GM19193 (cell line): ENCODE results near the gene COL1A1.

Source experiments
- POLR2A ChIP-seq: IDR thresholded peaks from 4 replicates; pipeline ENCODE4 v1.6.1; 2011; ENCODE audit not compliant: insufficient read depth, insufficient read length; ENCODE audit errors: extremely low read depth

Gene COL1A1

DNA sequence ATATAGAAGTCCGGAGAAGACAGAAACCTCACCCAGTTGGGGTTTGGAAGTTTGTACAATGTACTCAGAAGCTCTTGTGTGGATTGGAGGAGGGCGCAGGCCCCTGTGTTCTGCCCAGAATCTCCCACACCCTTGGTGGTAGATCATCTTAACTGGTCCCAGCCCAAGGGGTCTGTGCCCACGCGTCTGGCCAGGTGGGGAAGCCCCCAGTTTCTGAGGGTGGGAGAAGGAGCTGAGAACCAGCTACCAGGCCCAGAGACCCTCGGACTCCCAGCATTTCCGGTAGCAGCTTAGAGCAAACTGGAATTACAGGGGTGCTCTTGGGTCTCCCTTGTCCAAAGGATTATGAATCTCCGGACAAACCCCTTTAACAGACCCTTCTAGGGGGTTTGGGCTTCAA lies 48.7 kb downstream of the COL1A1 start:
- no peak for TF ChIP-seq POLR2A

DNA sequence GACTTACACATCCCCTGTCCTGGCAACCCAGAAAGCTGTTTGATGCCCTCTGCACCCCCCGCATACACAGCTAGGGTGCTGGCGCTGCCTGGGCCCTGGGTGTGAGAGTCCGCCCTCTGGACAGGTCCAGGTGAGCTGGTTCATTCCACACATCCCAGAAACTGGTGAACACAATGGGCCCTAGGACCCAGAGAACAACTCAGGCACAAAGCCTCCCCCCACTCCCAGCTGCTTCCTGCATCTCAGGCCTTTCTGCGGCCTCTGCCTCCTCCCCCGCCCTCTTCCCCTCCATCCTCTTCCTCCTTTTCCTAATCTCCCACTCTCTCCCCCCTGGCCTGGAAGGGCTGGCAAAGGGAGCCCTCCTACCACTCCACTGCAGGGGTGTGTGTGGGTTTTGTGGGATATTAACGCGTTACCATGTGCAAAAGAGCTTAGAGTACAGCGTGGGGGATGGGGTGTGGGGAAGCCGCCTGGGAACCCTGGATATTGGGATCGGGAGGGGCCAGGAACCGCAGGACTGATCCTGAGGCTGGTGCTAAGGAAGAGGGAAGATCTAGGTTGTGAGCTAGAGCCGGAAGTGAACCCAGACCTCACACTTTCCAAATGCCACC lies 49.4 kb downstream of the COL1A1 start:
- TF ChIP-seq POLR2A = peak; percentile 20

DNA sequence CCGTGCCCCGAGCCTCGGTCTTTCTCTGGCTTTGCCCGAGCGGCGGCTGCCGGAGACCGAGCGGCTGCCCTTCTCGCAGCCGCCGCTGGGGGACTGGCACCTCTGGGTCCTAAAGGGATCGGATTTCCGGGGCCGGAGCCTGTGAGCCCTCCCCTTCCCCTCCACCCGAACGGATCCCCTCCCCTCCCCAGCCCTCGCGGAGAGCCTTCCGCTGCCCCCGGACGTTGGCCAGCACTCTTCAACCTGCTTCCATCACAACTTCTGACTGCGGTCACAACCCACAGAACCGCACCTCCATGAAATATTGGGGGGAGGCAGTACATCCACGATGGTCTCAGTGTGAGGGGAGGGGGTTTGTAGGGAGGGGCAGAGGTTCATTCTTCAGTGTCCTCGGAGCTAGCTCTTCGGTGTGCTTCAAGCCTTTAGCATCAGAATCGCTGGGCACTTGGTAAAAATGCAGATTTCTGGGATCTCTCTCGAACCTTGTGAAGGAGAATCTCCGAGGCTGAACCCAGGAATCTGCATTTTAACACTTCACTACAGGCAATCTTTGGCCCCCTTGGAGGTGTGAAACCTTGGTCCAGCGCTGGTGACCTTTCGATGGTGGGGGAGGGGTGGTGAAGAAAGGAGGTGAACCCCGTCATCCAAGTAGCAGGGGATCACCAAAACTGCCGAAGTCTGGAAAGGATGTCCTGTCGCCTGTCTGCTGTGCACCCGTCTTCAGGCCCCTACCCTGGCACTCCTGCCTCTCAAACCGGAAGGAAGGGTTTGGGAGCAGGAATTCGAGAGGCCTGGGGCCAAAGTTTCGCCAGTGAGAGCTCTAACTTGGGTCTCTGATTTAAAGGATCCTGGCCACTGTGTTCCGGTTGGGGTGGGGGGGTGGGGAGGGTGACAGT lies 50.1 kb downstream of the COL1A1 start:
- peak; percentile 51 for TF ChIP-seq POLR2A

DNA sequence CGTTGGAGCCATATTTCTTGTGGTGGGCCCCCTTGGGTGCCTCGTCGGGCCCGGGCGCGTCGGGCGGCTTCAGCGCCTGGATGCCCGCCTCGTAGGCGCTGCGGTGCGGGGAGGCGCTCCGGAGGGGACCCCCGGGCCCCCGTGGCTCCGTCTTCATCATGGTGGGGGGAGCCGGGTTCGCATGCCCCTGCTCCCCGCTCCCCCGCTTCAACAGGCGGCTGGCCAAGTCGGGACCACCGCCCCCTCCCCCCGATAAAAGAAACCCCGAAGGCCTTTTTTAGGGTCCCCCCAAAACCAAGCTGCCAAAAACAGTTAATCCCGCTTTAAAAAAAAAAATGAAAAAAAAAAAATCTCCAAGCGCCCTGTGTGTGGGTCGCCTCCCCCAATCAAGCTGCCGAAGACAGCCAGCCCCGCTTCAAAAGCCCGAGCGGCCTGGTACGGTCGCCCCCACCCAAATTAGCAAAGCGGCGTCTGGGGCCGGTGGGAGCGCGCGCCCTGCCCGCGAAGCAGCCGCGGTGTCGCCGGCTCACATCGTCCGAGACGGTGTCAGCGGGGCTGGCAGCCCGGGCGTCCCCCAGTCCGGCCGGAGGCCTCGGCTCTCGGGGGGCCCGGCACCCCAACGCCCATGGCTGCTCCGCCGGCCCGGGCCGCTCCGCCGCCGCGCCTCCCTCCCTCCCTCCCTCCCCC lies 50.9 kb downstream of the COL1A1 start, which contains the start of gene PPP1R9B:
PPP1R9B (minus strand) TSS at position 324 of the 687 bp plus-strand sequence; CDS start at position 160, 164 bp downstream.
- no peak for TF ChIP-seq POLR2A

DNA sequence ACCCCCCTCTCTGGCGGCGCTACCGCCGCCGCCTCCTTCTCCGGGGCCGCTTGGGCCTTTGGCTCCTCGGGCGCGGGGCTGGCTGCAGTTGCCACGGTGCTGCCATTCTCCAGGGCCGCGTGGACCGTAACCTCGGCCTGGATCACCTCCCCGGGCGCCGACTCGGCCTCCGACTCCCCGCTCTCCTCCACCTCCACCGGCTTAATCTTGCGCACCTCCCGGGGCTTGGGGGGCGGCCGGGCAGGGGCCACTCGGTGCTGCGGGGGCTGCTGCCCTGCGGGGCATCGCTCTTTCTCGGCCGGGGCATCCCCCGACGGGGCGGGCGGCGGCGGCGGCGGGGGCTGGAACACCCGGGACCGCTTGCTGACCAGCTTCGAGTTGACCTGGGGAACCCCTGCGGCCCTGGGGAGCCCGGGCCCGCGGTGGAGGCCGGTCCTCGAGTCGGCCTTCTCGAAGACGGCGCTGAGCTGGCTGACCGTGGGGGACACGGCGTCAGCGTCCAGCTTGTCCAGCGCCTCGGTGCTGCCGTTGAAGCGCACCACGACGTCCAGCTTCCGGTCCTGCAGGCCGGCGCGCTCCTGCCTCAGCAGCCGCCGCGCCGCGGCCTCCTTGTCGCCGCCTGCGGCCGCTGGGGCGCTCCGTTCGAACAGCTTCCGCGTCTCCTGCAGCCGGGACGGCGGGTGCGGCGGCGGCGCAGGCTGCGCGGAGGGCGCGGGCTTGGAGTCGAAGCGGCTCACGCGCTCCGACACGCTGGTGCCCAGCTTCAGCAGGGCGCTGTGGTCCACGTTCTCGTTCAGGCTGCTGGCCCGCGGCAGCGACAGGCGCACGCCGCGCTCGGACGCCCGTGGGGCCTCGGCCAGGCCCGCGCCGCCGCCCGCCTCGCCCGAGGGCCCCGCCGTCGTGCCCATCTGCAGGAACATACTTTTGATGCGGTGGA lies 51.7 kb downstream of the COL1A1 start:
- TF ChIP-seq POLR2A = no peak

DNA sequence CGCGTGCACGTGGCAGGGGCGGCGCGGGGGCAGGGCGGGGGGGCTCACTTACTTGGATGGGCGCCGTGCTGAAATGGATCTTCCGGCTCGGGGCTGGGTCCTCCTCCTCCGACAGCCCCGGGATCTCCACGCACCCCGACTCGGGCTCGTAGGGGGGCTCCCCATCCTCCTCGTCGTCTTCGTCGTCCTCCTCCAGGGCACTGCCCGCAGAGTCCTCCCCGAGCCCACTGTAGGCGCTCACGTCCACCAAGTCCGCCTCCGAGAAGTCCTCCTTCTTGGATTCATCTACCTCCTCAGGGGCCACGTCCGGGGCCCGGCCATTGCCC lies 52.4 kb downstream of the COL1A1 start:
- peak; percentile 24 for TF ChIP-seq POLR2A

DNA sequence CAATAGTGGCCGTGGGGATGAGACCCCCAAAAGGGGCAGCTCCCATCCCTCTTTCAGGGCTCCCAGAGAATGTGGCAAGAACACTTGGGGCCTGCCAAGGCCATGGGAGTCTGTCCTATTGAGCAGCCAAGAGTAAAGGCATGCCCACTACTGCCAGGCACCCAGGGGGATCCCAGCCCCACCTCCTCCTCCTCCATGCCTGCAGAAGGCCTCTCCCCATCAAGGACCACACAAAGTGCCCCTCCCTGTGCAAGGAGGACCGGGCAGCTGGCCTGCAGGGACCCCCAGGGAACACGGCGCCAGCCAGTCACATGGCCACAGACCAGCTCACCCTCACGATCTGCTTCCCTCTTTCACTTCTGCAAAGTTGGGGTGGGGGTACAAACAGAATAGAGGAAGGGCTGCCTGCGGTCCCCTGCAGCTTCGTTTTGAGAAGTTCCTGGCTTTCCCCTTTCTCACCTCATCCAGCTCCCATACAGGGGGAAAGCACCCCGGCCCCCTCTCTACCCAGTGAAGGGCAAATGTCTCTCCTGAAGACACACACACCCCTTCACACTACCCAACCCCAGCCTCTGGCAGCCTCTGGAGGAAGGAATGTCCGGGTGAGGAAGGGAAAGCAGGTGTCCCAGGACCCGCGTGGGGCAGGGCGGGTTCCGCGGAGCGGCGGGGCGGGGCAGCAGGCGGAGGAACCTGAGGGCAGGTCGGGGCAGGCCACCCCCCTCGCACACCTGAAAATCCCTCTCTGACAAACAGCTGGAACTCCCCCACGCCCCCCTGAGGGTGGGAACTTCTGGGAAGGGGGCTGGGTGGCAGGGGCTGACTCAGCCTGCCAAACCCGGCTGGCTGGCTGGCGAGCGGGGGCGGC lies 53.0 kb downstream of the COL1A1 start:
- peak; percentile 60 for TF ChIP-seq POLR2A

DNA sequence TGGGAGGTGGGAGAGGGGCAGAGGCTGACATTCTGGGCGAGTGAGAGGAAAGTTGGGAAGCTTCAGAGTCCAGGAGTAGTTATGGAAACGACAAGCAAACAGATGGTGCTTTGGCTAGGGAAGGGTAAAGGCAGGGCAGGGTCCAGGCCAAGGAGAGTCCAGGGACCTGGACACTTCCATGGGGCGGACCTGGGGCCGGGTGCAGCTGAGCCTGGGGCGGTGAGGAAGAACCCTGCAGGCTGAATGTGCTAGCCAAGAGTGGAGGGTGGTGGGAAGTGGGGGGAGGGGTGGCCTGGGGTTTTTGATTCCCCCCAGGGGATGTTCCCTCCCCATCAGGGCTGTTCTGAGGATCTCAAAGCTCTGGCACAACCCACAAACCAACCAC lies 53.6 kb downstream of the COL1A1 start:
- TF ChIP-seq POLR2A = no peak

DNA sequence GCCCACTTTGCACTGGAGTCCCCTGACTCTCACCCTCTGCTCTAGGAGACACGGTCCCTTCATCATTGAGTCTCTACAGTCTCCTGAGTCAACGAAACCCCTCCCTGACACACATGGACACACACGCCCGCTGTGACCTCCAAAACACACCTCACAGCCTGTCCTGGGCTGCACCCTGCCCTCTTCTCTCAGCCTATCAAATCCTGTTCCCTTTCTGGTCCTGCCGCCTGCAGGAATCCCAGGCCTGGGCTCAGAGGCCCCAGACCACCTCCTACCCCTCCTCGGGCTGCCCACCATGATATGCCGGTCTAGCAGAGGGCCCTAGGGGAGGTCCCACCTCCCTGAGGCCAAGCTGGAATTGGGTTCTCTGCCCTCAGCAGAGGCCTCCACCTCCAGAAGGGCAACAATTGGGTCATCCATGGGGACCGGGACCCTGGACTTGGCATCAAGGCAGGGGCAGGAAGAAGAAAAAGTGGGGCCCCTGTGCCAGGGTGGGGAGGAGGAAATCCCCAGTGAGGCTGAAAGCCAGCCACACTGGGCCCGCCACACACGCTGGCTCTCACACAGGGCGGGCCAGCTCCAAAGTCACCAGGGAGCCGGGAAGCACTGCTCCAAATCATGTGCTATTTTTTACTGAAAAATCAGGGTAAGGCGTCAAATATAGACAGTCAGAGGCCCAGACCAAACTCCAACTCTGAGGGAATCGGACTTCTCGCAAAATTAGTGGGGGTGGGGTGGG lies 54.3 kb downstream of the COL1A1 start:
- no peak for TF ChIP-seq POLR2A

DNA sequence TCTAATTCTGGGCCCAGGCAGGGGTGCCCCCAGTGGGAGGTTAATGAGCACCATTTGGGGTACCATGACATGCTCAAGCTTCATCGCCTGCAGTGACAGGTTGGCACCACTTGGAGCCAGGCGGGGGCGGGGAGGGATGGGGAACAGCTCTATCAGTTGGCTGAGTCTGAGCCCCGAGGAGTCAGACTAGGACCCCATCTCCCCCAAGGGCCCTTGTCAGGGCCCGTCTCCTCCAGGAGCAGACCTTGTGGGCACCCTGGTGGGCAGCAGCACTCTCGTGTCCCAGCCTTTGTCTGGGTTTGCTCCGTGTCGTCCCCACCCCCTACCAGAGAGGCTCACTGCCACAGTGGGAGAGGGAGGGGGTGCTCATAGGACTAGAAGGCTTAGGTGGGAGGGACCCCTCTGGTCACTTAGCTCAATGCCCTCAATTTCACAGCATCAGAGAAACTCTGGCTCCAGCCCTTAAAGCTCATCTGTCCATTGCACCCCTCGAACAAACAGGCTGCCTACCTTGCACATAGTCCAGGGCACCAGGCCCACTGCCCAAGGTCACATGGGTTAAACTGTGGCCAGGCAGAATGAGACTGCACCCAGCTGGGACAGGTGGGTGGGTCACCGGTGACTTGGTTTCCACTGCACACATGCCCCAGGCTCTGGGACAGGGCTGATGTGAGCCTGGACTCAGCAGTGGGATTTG lies 55.1 kb downstream of the COL1A1 start:
- no peak for TF ChIP-seq POLR2A

DNA sequence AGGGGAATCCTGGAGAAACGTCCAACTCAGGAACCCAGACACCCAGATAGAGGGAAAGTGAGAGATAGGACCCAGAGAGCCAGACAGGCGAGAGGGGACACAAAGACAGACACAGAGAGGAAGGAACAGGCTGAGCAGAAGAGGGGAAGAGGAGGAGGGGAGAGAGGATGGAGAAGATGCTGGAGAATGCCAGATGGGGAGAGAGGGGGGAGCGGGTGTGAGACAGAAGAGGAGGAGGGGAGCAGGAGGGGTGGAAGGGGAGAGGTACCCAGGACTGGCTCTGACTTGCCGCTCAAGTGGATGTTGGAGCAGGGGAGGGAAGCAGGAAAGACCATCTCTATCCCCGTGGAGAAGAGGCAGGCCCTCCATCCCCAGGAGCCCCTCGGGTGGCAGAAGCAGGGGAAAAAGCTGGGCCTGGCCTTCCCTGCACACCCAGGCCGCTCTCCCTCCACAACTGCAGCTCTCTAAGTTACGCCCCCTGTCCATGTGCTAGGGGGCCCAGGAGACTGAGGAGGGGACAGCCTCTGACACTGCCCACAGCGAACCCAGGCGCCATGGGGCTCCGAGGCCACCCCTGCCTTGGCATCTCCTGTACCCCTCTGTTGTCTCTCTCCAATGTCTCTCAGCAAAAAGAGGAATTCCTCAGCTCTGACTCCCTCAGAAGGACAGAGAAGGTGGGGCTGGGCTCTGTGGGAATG lies 55.8 kb downstream of the COL1A1 start:
- no peak for TF ChIP-seq POLR2A
